HK-2 (cell line): ENCODE results near the gene MSH3.
"Not testable (repeated sequence)": the region's sequence is repeated elsewhere in the genome, so short reads cannot be mapped to it uniquely, and the experiment has no call there.

ENCODE experiments used
- DNase-seq: peaks from one replicate; pipeline ENCODE4 v3.0.0-alpha.2; 2018; ENCODE audit not compliant: unreplicated experiment

The MSH3 gene

GRCh38 chr5:80755626-80756025, 101.2 kb downstream of the MSH3 start:
- no peak for DNase-seq

GRCh38 chr5:80756292-80756691, 101.8 kb downstream of the MSH3 start:
- no peak for DNase-seq

GRCh38 chr5:80757290-80757689, 102.8 kb downstream of the MSH3 start:
- no peak for DNase-seq

GRCh38 chr5:80759866-80760577, 105.6 kb downstream of the MSH3 start:
- DNase-seq: no peak

GRCh38 chr5:80760680-80761079, 106.2 kb downstream of the MSH3 start:
- DNase-seq: no peak

GRCh38 chr5:80761176-80761575, 106.7 kb downstream of the MSH3 start:
- no peak for DNase-seq

GRCh38 chr5:80761966-80762365, 107.5 kb downstream of the MSH3 start:
- DNase-seq: no peak

- DNase-seq: no peak
Observed at GRCh38 chr5:80762573-80762972, 108.1 kb downstream of the MSH3 start.

- DNase-seq: no peak
Observed at GRCh38 chr5:80763211-80763610, 108.8 kb downstream of the MSH3 start.

GRCh38 chr5:80763873-80764647, 109.6 kb downstream of the MSH3 start:
- no peak for DNase-seq

GRCh38 chr5:80764786-80765185, 110.3 kb downstream of the MSH3 start:
- DNase-seq: no peak

GRCh38 chr5:80777347-80778287, 123.2 kb downstream of the MSH3 start:
- no peak for DNase-seq

- no peak for DNase-seq
Observed at GRCh38 chr5:80780024-80780423, 125.6 kb downstream of the MSH3 start.

GRCh38 chr5:80780761-80781285, 126.4 kb downstream of the MSH3 start:
- DNase-seq: no peak

- DNase-seq: peak; percentile 42
Observed at GRCh38 chr5:80781356-80781755, 126.9 kb downstream of the MSH3 start.

- DNase-seq: no peak
Observed at GRCh38 chr5:80782626-80783025, 128.2 kb downstream of the MSH3 start.

GRCh38 chr5:80783751-80784150, 129.3 kb downstream of the MSH3 start:
- DNase-seq: not testable (repeated sequence)

GRCh38 chr5:80784451-80784850, 130.0 kb downstream of the MSH3 start:
- no peak for DNase-seq

- DNase-seq: not testable (repeated sequence)
Observed at GRCh38 chr5:80789319-80790016, 135.0 kb downstream of the MSH3 start.

GRCh38 chr5:80790698-80791097, 136.2 kb downstream of the MSH3 start:
- DNase-seq: no peak

- DNase-seq: no peak
Observed at GRCh38 chr5:80793354-80793753, 138.9 kb downstream of the MSH3 start.
